Measurements from ENCODE around the gene ATP11C.

GRCh38 chrX:139692908-139693307 lies 239.9 kb downstream of the ATP11C start:
- no peak for TF ChIP-seq REST (IDR thresholded peaks at IDR 0.05; ENCODE audit: insufficient read depth in 1 of 2, low read depth in 2 of 2, low read length in 2 of 2)
- TF ChIP-seq TAF1 (IDR thresholded peaks at IDR 0.05; ENCODE audit: borderline replicate concordance, insufficient read depth, low read length) = no peak
- TF ChIP-seq POLR2AphosphoS5 (IDR thresholded peaks at IDR 0.05; ENCODE audit: low read depth, low read length) = no peak
- no peak for TF ChIP-seq SIN3A (IDR thresholded peaks at IDR 0.05; ENCODE audit: borderline replicate concordance, insufficient read depth, low read length)
- TF ChIP-seq FOXP2 (optimal IDR thresholded peaks at IDR 0.05; ENCODE audit: borderline replicate concordance, extremely low read depth, extremely low read length, insufficient read depth) = no peak
